ENCODE measurements around the gene EIF4G3.
A peak's percentile ranks its signal among the peaks of the same experiment; 100 is the strongest.

The EIF4G3 gene

GRCh38 chr1:20983297-20983889 is 193.3 kb downstream of the EIF4G3 start:
- DNase-seq = no peak

DNA sequence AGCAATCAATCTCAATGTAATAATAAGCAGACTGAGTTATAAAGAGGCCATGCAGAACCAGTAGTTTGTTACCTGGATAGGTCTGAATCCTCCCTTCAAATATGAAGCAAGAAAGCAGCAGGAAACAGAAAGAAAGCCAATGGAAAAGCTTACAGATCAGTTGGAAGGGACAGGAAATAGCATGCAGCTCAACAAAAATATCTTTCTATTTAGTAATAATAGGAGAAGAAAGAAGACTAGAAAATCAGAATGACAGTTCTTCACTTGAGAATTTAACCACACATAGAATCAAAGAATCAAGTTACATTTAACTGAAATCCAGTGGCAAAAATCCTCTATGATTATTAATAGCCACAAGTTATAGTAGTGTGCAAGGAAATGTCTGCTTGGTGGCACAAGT is 194.4 kb downstream of the EIF4G3 start:
- no peak for DNase-seq

- no peak for DNase-seq
These were observed 194.8 kb downstream of the EIF4G3 start for GRCh38 chr1:20981915-20982314.

GRCh38 chr1:20980051-20980450 is 196.6 kb downstream of the EIF4G3 start:
- DNase-seq = no peak

- DNase-seq = no peak
These were observed 198.3 kb downstream of the EIF4G3 start for GRCh38 chr1:20978413-20978812.

DNA sequence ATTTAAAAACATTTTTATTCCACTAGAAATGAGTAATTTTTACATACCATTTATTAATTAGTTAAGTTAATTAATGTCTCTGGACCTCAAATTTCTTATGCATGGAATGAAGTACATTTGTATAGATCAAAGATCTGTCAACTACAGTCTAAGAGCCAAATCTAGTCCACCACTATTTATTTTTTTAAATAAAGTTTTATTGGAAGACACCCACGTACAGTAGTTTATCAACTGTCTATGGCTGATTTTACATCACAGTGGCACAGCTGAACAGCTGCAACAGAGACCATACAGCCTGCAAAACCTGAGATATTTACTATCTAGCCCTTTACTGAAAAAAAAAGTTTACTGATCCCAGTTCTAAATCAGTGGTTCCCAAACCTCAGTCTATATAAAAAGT is 201.0 kb downstream of the EIF4G3 start:
- DNase-seq = no peak

GRCh38 chr1:20974951-20975350 is 201.7 kb downstream of the EIF4G3 start:
- no peak for DNase-seq

- DNase-seq = no peak
These were observed 202.6 kb downstream of the EIF4G3 start for GRCh38 chr1:20974069-20974468.

GRCh38 chr1:20972855-20973254 is 203.8 kb downstream of the EIF4G3 start:
- no peak for DNase-seq

- peak; percentile 66 for DNase-seq
These were observed 211.9 kb downstream of the EIF4G3 start for GRCh38 chr1:20964540-20965484.

GRCh38 chr1:20962576-20963258 is 214.0 kb downstream of the EIF4G3 start:
- DNase-seq = no peak

DNA sequence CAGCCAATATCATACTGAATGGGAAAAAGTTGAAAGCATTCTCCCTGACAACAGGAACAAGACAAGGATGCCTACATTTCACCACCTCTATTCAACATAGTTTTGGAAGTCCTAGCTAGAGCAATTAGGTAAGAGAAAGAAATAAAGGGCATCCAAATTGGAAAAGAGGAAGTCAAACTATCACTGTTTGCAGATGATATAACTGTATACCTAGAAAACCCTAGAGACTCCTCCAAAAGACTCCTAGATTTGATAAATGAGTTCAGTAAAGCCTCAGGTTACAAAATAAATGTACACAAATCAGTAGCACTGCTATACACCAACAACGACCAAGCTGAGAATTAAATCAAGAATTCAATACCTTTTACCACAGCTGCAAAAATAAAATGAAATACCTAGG is 218.3 kb downstream of the EIF4G3 start:
- DNase-seq = no peak

- DNase-seq = no peak
These were observed 220.4 kb downstream of the EIF4G3 start for GRCh38 chr1:20956272-20956671.

DNA sequence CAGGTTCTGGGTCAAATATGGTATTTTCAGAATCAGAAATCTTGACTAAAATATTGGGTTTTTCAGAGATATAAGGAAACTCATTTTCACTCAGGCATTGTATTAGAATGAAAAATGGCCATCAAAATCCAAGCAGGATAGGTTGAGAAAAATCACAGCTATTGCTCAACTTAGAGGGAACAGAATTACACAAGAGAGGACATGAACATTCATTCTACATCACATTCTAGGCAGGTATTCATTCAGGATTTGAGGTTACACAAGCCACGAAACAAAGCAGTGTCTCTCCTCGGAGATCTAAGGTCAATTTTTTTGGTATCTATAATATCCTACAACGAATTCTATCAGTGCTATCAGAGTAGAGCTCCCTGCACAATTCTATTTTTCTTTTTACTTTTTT is 226.0 kb downstream of the EIF4G3 start:
- no peak for DNase-seq

GRCh38 chr1:20949871-20950590 is 226.7 kb downstream of the EIF4G3 start:
- DNase-seq = no peak

DNA sequence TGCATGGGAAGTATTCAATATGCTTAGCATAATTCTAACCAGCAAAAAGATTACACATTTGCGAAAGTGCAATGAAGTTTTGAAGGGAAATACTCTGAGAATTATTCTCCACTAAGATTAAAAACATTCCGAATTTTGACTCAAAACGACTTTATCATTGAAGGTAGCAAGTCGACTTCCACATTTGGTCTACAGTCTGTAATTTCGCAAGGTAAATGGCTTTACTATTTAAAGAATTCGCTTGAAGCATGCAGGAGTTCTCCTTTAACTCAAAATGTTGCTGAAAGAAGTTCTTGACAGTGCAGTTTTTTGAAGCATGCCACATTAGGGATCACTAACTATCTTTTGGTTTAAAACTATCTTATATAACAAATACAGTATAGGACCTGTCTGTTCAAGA is 228.6 kb downstream of the EIF4G3 start:
- DNase-seq = no peak

DNA sequence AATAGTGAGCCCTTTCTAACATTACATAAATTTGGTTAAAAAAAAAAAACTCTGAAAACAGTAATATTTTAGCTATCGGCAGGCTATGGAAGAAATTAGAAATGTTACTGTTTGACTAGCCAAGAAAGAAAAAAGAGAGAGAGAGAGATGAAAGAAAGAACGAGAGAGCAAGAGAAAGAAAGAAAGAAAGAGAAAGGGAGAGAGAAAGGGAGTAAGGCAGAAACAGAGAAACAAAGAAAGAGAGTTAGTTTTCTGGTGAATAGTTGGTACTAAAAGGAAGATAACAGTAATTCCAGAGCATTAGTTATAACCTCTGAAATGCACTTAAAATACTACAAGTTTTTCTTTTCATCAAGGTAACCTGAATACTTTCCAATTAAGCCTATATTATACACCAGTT is 229.3 kb downstream of the EIF4G3 start:
- no peak for DNase-seq

DNA sequence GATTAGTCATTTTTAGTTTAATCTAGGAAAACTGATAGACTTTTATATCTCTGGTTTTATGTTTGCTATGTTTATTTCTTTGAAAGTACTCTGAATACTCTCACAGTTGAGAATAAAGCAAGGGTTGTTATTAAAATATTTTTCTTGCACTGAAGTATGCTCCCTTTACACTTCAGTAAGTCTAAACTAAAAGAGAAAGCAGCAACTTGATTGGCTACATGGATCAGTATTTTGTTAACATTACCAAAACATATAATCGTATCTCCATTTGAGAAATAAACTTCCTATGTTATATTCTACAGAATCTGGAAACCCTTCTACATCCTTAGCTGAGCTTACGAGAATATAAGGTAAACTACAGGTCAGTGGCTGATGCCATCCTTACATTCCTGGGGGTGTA is 240.1 kb downstream of the EIF4G3 start:
- DNase-seq = no peak

GRCh38 chr1:20936216-20936615 is 240.5 kb downstream of the EIF4G3 start:
- DNase-seq = no peak

DNA sequence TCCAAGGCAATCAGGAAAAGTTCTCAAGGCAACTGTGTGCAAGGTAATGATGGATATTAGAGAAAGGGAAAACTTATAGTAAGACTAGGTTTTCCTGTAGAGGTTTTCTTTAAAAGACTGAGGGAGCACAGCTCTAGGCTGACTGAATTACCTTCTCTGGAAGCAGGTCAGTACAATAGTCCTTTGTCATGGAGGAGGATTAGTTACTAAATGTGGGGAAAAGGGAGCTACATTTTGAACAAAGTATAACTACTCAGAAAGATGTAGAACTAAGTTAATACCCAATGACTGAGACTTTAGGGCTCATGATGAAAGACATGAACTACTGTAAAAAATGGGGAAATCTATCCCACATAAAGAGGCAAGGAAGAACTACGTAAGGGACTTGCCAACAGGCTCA is 241.0 kb downstream of the EIF4G3 start:
- no peak for DNase-seq

- DNase-seq = no peak
These were observed 244.2 kb downstream of the EIF4G3 start for GRCh38 chr1:20932437-20932977.

DNA sequence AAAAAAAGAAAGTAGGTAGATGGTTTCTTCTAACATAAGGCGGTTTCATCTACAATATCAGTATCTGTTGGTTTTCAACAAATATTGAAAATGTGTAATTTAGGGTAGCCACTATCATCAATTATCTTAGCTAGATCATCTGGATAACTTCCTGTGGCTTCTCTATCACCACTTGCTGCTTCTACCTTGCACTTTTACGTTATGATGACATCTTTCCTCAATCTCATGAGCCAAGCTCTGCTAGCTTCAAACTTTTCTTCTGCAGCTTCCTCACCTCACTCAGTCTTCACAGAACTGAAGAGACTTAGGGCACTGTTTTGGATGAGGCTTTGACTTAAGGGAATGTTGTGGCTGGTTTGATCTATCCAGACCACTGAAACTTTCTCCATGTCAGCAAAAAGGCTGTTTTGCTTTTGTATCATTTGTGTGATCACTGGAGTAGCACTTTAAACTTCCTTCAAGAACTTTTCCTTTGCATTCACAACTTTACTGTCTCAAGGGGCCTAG is 244.7 kb downstream of the EIF4G3 start:
- DNase-seq = no peak

- DNase-seq = no peak
These were observed 246.3 kb downstream of the EIF4G3 start for GRCh38 chr1:20930427-20930826.

Data from NCI-H2029 treated with DMSO at 0.1 percent for 48 hours (cell line).